GM23248 (cell line): Measurements from ENCODE around the gene SPA17. TPM values are rescaled to one million over a fixed set of nuclear protein-coding genes. Genes with fewer than 3 reads are reported as not detected.

ENCODE experiments used
- DNase-seq: peaks from one replicate; pipeline ENCODE4 v3.0.0-alpha.2; 2015
- H2AFZ ChIP-seq: fragments of 200-600 bp; sonication (generic); 2 replicates; pipeline ENCODE4 v1.6.1; 2016; ENCODE audit warnings: antibody characterized with exemption
- H3F3A ChIP-seq: fragments of 200-600 bp; sonication (generic); 2 replicates; pipeline ENCODE4 v1.6.1; 2016; ENCODE audit warnings: mild to moderate bottlenecking, antibody characterized with exemption, mixed run types; ENCODE audit not compliant: insufficient read depth
- H3K27ac ChIP-seq: fragments of 200-600 bp; sonication (generic); 2 replicates; pipeline ENCODE4 v1.5.1; 2016; ENCODE audit warnings: mild to moderate bottlenecking
- H3K27me3 ChIP-seq: fragments of 200-600 bp; sonication (generic); replicated peaks from 2 replicates; pipeline ENCODE4 v1.6.1; 2016; ENCODE audit warnings: mild to moderate bottlenecking; ENCODE audit not compliant: insufficient read depth
- H3K36me3 ChIP-seq: fragments of 200-600 bp; sonication (generic); 2 replicates; pipeline ENCODE4 v1.6.1; 2016; ENCODE audit warnings: low read depth, mild to moderate bottlenecking
- H3K4me1 ChIP-seq: fragments of 200-600 bp; sonication (generic); 2 replicates; pipeline ENCODE4 v1.6.1; 2016; ENCODE audit warnings: mild to moderate bottlenecking; ENCODE audit not compliant: insufficient read depth
- H3K4me2 ChIP-seq: fragments of 200-600 bp; sonication (generic); one replicate; pipeline ENCODE4 v1.6.1; 2016; ENCODE audit warnings: mild to moderate bottlenecking; ENCODE audit not compliant: unreplicated experiment
- H3K4me3 ChIP-seq: fragments of 200-600 bp; sonication (generic); 2 replicates; pipeline ENCODE4 v1.5.1; 2016; ENCODE audit warnings: mild to moderate bottlenecking
- H3K79me2 ChIP-seq: fragments of 200-600 bp; sonication (generic); 2 replicates; pipeline ENCODE4 v1.6.1; 2016; ENCODE audit warnings: mild to moderate bottlenecking; ENCODE audit not compliant: insufficient read depth
- H3K9ac ChIP-seq: fragments of 200-600 bp; sonication (generic); 2 replicates; pipeline ENCODE4 v1.6.1; 2016; ENCODE audit warnings: mild to moderate bottlenecking
- H3K9me2 ChIP-seq: fragments of 200-600 bp; sonication (generic); 2 replicates; pipeline ENCODE4 v1.6.1; 2016; ENCODE audit warnings: mixed run types, mild to moderate bottlenecking, moderate library complexity; ENCODE audit not compliant: insufficient read depth
- H3K9me3 ChIP-seq: fragments of 200-600 bp; sonication (generic); one replicate; pipeline ENCODE4 v1.6.1; 2017; ENCODE audit warnings: low read depth
- H4K20me1 ChIP-seq: fragments of 200-600 bp; sonication (generic); 2 replicates; pipeline ENCODE4 v1.6.0; 2016; ENCODE audit not compliant: insufficient read depth
- EZH2 ChIP-seq: fragments of 200-600 bp; sonication (generic); IDR thresholded peaks from 2 replicates; pipeline ENCODE4 v1.6.1; 2018; ENCODE audit warnings: antibody characterized with exemption, mild to moderate bottlenecking; ENCODE audit not compliant: insufficient read depth, poor library complexity, severe bottlenecking
- EZH2phosphoT487 ChIP-seq: fragments of 200-600 bp; sonication (generic); IDR thresholded peaks from 2 replicates; pipeline ENCODE4 v1.6.1; 2018; ENCODE audit warnings: antibody characterized with exemption, moderate library complexity, mild to moderate bottlenecking, low read depth; ENCODE audit not compliant: insufficient read depth
- WGBS, 2 experiments: methylation state at CpG; one replicate each; pipeline ENCODE4 v1.1.6; 2015 to 2017; ENCODE audit warnings: low lambda C conversion rate in 2 of 2, low coverage in 1 of 2; ENCODE audit errors: missing lambda C conversion rate in 2 of 2; 5-methylcytosine and 5-hydroxymethylcytosine counted together
- in situ Hi-C: fragments of 300-500 bp; cut with MboI; formaldehyde crosslinking; loops from 2 replicates; pipeline ENCODE4 v1.15.0; 2020
- polyA plus RNA-seq: library from polyadenylated mRNA; unstranded; fragments of >200 nt; fragmentation: Nextera tagmentation; extraction: Ambion mirVana; gene quantifications from 2 replicates; pipeline ENCODE4 v1.2.1, GENCODE V29; 2016
- small RNA-seq: library from RNA; depleted of rRNA; stranded (forward); fragments of <200 nt; gene quantifications from one replicate; pipeline ENCODE3, GENCODE V24; 2014; ENCODE audit warnings: low read depth, low replicate concordance
- total RNA-seq: library from RNA; depleted of rRNA; stranded (reverse); fragments of >200 nt; shearing (Covaris generic); gene quantifications from 2 replicates; pipeline ENCODE4 v1.2.3, GENCODE V29; 2014; rRNA removed

The SPA17 gene
- total and polyA plus RNA-seq, 2 experiments from 2014 or later = 6.5 to 14.0 TPM

DNA sequence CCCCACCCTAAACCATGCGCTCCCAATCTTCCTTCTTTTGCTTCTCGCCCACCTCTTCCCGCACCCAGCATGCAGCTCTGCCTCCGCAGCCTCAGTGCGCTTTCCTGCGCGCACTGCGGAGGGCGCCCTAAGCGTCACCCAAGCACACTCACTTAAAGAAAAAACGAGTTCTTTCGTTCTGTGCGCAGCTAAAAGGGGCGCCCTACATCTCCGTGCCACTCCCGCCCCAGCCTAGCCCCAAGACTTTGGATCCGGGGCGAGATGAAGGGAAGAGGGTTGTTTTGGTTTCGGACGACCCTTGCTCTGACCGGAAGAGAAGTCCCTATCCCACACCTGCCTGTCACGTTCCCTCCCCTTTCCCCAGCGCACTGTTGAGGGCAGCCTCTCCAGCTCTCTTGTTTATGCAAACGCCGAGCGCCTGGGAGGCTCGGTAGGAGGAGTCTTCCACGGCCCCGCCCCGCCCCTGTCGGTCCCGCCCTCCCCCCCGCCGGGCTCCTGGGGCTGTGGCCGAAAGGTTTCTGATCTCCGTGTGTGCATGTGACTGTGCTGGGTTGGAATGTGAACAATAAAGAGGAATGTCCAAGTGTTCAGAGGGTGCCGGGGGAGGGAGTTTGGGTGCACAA is 73.0 kb downstream of the SPA17 start:
- DNase-seq = peak; percentile 84
- TF ChIP-seq EZH2phosphoT487 = no peak
- no peak for TF ChIP-seq EZH2
- peak overlapping the region; percentile 35; the same call in 1 of the 2 replicates for H3K9ac ChIP-seq
- no peaks in the 10 kb centered on the region for H3K9me3 ChIP-seq
- H3K4me1 ChIP-seq = no peaks in the 10 kb centered on the region
- H3K4me3 ChIP-seq = peak overlapping the region; percentile 79
- peak overlapping the region; percentile 94 for H3K4me2 ChIP-seq
- peaks cover 59% of the 10 kb centered on the region for H3K27me3 ChIP-seq
- in situ Hi-C loops = no loop called here
- no peaks in the 10 kb centered on the region for H3K79me2 ChIP-seq
- 1 to 2% methylated on average over 26 to 37 of the region's 37 CpGs for WGBS, 2 experiments
- H3K36me3 ChIP-seq = no peaks in the 10 kb centered on the region
- no peaks in the 10 kb centered on the region for H3F3A ChIP-seq
- no peaks in the 10 kb centered on the region for H3K9me2 ChIP-seq
- H2AFZ ChIP-seq = peak overlapping the region; percentile 86
- H3K27ac ChIP-seq = no peak overlapping the region
- no peaks in the 10 kb centered on the region for H4K20me1 ChIP-seq

Small RNA genes lying within 50 kb of the gene (small RNA-seq; reads per million reads assigned to genes)
- not detected for gene RNA5SP352

Other genes starting within 250 kb of the SPA17 start
- gene OR8B4, start 249.0 kb upstream of the SPA17 start, total RNA-seq = not detected in 2 replicates
- not detected in 2 replicates for gene OR8B4, start 249.0 kb upstream of the SPA17 start, polyA plus RNA-seq
- not detected in 2 replicates for gene OR8B8, start 228.2 kb upstream of the SPA17 start, total RNA-seq
- gene OR8B8, start 228.2 kb upstream of the SPA17 start, polyA plus RNA-seq = not detected in 2 replicates
- not detected in 2 replicates for gene OR8B12, start 130.2 kb upstream of the SPA17 start, total RNA-seq
- gene OR8B12, start 130.2 kb upstream of the SPA17 start, polyA plus RNA-seq = not detected in 2 replicates
- gene OR8A1, start 103.9 kb upstream of the SPA17 start, total RNA-seq = not detected in 2 replicates
- gene OR8A1, start 103.9 kb upstream of the SPA17 start, polyA plus RNA-seq = not detected in 2 replicates
- not detected in 2 replicates for gene PANX3, start 62.5 kb upstream of the SPA17 start, total RNA-seq
- gene PANX3, start 62.5 kb upstream of the SPA17 start, polyA plus RNA-seq = not detected in 2 replicates
- 25.8 and 27.6 TPM in 2 replicates for gene TBRG1, start 51.0 kb upstream of the SPA17 start, total RNA-seq
- 43.1 and 43.5 TPM in 2 replicates for gene TBRG1, start 51.0 kb upstream of the SPA17 start, polyA plus RNA-seq
- gene SIAE, start 165 bp upstream of the SPA17 start, total RNA-seq = 19.5 and 22.6 TPM in 2 replicates
- gene SIAE, start 165 bp upstream of the SPA17 start, polyA plus RNA-seq = 7.2 and 9.2 TPM in 2 replicates
- 0.32 TPM in 1 of 2 replicates, not detected in the other for gene NRGN, start 66.0 kb downstream of the SPA17 start, total RNA-seq
- 0.23 and 0.29 TPM in 2 replicates for gene NRGN, start 66.0 kb downstream of the SPA17 start, polyA plus RNA-seq
- not detected in 2 replicates for gene VSIG2, start 78.4 kb downstream of the SPA17 start, total RNA-seq
- not detected in 2 replicates for gene VSIG2, start 78.4 kb downstream of the SPA17 start, polyA plus RNA-seq
- gene ESAM, start 88.4 kb downstream of the SPA17 start, total RNA-seq = not detected in 2 replicates
- gene ESAM, start 88.4 kb downstream of the SPA17 start, polyA plus RNA-seq = not detected in 2 replicates
- gene MSANTD2, start 126.5 kb downstream of the SPA17 start, total RNA-seq = 8.4 and 11.5 TPM in 2 replicates
- 4.5 and 6.0 TPM in 2 replicates for gene MSANTD2, start 126.5 kb downstream of the SPA17 start, polyA plus RNA-seq
- gene ROBO3, start 191.5 kb downstream of the SPA17 start, total RNA-seq = 10.5 and 12.1 TPM in 2 replicates
- 9.9 and 12.1 TPM in 2 replicates for gene ROBO3, start 191.5 kb downstream of the SPA17 start, polyA plus RNA-seq
- 0.51 and 1.3 TPM in 2 replicates for gene ROBO4, start 224.0 kb downstream of the SPA17 start, total RNA-seq
- gene ROBO4, start 224.0 kb downstream of the SPA17 start, polyA plus RNA-seq = 0.53 and 1.1 TPM in 2 replicates
- not detected in 2 replicates for gene HEPN1, start 245.3 kb downstream of the SPA17 start, total RNA-seq
- gene HEPN1, start 245.3 kb downstream of the SPA17 start, polyA plus RNA-seq = not detected in 2 replicates